Psoas muscle (tissue), 8 donors: ENCODE results near the gene PRM1. TPM values are rescaled to one million over a fixed set of nuclear protein-coding genes. Genes with fewer than 3 reads are reported as not detected.

Experiments used
- ATAC-seq, 4 donors: fragments of 200-7000 bp; cut with Tn5 transposase; one replicate each; pipeline ENCODE4 v1.9.1; 2020; ENCODE audit warnings: moderate library complexity in 3 of 4, mild to moderate bottlenecking in 2 of 4
- DNase-seq, 2 donors: peaks; one replicate each; pipeline ENCODE4 v3.0.0-alpha.2; 2020
- H3K27ac ChIP-seq: fragments of 200-600 bp; one replicate; pipeline ENCODE4 v1.8.0; 2022
- H3K27me3 ChIP-seq, 3 donors: fragments of 200-600 bp in 1 of 3; one replicate each; pipeline versions ENCODE4 v1.6.1 to v1.8.0; 2013 to 2022; ENCODE audit warnings: low read length in 2 of 3, mild to moderate bottlenecking in 2 of 3, moderate library complexity in 1 of 3; ENCODE audit not compliant: insufficient read depth in 3 of 3
- H3K36me3 ChIP-seq, 2 donors: fragments of 200-600 bp in 1 of 2; one replicate each; pipeline versions ENCODE4 v1.6.1 to v1.8.0; 2013 to 2022; ENCODE audit warnings: low read depth in 1 of 2, mild to moderate bottlenecking in 1 of 2, moderate library complexity in 1 of 2; ENCODE audit not compliant: insufficient read depth in 1 of 2
- H3K4me1 ChIP-seq: fragments of 200-600 bp; one replicate; pipeline ENCODE4 v1.8.0; 2022
- H3K4me3 ChIP-seq: fragments of 200-600 bp; one replicate; pipeline ENCODE4 v1.8.0; 2022; ENCODE audit warnings: mild to moderate bottlenecking
- H3K9me3 ChIP-seq: fragments of 200-600 bp; one replicate; pipeline ENCODE4 v1.8.0; 2022
- WGBS, 3 donors: extraction: QIAGEN DNeasy Blood & Tissue Kit; methylation state at CpG; one replicate each; pipeline versions ENCODE4 v1.1.6 to v1.1.7; 2013; 5-methylcytosine and 5-hydroxymethylcytosine counted together
- intact Hi-C, 2 donors: fragments of 100-400 bp; cut with DNase I; formaldehyde crosslinking; loops; one replicate each; pipeline versions ENCODE4 v1.11.0 to v1.14.2; 2022
- polyA plus RNA-seq, 3 donors: library from polyadenylated mRNA; stranded (reverse); fragments of 200-250 nt; gene quantifications; one replicate each; pipeline ENCODE4 v1.2.3, GENCODE V29; 2013
- total RNA-seq, 4 donors: library from RNA; stranded (reverse); fragmentation: NEBNext Ultra II Directional in 2 of 4; extraction: Animal tissue kit (Norgen Biotek cat#: 25700) in 2 of 4; gene quantifications; one replicate each; pipeline versions ENCODE4 v1.2.1 to v1.2.4, GENCODE V29; 2021 to 2023
- TF ChIP-seq, protein P1 (sequence below): fragments of 200-600 bp; IDR thresholded peaks from one replicate; pipeline ENCODE4 v1.8.0; 2022; ENCODE audit warnings: antibody characterized with exemption
- donor health status: healthy with polysubstance abuse.
- donor health status: DM: no; HTN: no; CAD: no; lungs with moderate emphysema.
- donor health status: Bipolar disorder and iron deficiency.
- donor health status: healthy.
- donor health status: DM: yes; HTN: yes; CAD: no.
- donor health status: DM: no; HTN: no; CAD: no.
- donor health status: DM: no; HTN: no; CAD: no.
- donor health status: DM: yes; HTN: yes; CAD: no.

PRM1 gene
- total and polyA plus RNA-seq, 7 donors: not detected

DNA sequence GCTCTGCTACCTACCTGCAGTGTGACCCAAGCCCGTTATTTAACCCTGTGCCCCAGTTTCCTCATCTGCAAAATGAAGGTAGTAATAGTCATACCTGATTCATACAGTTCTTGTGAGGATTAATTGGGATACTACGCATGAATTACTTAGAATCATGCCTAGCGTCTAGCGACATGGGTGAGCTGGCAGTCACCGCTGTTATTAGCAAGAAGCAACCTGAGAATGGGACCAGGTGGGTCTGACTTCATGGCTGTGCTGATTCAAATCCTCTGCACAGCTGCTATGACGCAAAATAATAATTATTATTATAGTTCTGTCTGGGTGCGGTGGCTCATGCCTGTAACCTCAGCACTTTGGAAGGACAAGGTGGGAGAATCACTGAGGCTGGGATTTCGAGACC lies 33.0 kb downstream of the PRM1 start:
- intact Hi-C loops: no loop called here
- H3K27ac ChIP-seq: no peak overlapping the region
- no peaks in the 10 kb centered on the region for H3K36me3 ChIP-seq
- DNase-seq (no peak), ATAC-seq (no peak)
- no peaks in the 10 kb centered on the region for H3K27me3 ChIP-seq
- TF ChIP-seq, protein P1, sequence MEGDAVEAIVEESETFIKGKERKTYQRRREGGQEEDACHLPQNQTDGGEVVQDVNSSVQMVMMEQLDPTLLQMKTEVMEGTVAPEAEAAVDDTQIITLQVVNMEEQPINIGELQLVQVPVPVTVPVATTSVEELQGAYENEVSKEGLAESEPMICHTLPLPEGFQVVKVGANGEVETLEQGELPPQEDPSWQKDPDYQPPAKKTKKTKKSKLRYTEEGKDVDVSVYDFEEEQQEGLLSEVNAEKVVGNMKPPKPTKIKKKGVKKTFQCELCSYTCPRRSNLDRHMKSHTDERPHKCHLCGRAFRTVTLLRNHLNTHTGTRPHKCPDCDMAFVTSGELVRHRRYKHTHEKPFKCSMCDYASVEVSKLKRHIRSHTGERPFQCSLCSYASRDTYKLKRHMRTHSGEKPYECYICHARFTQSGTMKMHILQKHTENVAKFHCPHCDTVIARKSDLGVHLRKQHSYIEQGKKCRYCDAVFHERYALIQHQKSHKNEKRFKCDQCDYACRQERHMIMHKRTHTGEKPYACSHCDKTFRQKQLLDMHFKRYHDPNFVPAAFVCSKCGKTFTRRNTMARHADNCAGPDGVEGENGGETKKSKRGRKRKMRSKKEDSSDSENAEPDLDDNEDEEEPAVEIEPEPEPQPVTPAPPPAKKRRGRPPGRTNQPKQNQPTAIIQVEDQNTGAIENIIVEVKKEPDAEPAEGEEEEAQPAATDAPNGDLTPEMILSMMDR: no peak
- no peak overlapping the region for H3K4me3 ChIP-seq
- H3K9me3 ChIP-seq: no peaks in the 10 kb centered on the region
- WGBS, 3 donors: 75 to 86% (median 80%) methylated on average over 8 of the region's 8 CpGs
- no peaks in the 10 kb centered on the region for H3K4me1 ChIP-seq

DNA sequence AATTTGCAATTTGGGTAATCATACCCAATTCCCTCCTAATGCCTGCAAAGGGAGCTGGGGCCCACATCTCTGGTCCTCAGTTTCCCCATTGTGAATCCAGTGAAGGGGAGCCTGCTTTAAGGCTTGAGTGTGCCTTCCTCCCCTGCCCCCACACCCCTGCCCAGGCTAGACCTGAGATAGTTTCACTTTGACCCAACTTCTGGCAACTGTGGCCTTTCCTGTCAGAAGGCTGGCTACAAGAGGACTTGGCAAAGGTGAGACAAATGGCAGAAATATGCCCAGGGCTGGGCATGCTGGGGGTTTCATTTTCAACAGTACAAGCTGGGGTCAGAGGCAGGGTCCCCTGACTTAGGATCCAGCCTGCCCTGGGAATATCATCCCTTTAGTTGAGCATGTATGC lies 35.1 kb downstream of the PRM1 start:
- TF ChIP-seq, protein P1: no peak
- Histone ChIP-seq H3K4me1 (peaks cover under 1% of the 10 kb centered on the region), H3K9me3 (no peaks in the 10 kb centered on the region), H3K27me3 (no peaks in the 10 kb centered on the region), H3K4me3 (no peak overlapping the region), H3K36me3 (no peaks in the 10 kb centered on the region), H3K27ac (no peak overlapping the region)
- ATAC-seq: no peak
- intact Hi-C loops: no loop called here
- DNase-seq: no peak

DNA sequence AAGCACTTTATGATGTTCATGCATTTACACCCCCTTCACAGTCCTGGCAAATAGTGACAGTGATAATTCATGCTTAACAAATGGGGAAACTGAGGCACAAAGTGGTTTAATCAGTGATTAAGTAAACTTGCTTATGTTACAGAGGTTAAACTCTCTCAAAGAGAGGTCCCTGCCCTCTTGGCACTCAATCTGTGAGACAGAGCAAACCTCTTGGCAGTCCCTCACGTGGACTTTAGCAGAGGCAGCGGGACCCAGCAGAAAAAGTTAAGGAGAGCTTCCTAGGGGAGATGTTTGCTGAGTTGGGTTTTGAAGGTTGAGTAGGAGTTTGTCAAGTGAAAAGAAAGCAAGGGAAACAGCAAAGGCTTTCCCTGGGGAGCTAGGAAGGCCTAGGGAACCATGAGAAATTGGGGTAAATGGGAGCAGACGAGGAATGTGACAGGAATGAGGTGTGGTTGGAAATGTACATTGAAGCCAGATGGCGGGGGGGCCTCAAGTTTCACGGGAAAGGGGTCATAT lies 35.9 kb downstream of the PRM1 start:
- intact Hi-C loops: no loop called here
- no peak for ATAC-seq
- no peaks in the 10 kb centered on the region for H3K36me3 ChIP-seq

DNA sequence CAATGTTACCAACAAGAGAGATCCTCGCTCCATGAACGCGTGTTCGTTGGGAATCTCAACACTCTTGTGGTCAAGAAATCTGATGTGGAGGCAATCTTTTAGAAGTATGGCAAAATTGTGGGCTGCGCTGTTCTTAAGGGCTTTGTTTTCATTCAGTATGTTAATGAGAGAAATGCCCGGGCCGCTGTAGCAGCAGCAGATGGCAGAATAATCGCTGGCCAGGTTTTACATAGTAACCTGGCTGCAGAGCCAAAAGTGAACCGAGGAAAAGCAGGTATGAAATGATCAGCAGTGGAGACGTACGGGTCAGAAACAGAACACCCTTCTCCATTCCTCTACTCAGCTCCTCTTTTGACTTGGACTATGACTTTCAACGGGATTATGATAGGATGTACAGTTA lies 38.5 kb downstream of the PRM1 start:
- Histone ChIP-seq H3K36me3 (no peaks in the 10 kb centered on the region), H3K9me3 (no peaks in the 10 kb centered on the region), H3K27ac (no peak overlapping the region), H3K4me3 (no peak overlapping the region), H3K27me3 (no peaks in the 10 kb centered on the region), H3K4me1 (peaks cover 13% of the 10 kb centered on the region)
- DNase-seq: no peak
- TF ChIP-seq, protein P1: no peak
- ATAC-seq: no peak
- intact Hi-C loops: no loop called here
- 67 to 72% (median 72%) methylated on average over 12 of the region's 12 CpGs for WGBS, 3 donors

More for the DNA sequence above, 35.9 kb downstream of the PRM1 start:
- H3K9me3 ChIP-seq: no peaks in the 10 kb centered on the region
- peaks cover 8% of the 10 kb centered on the region for H3K4me1 ChIP-seq
- no peak for DNase-seq
- H3K27me3 ChIP-seq: no peaks in the 10 kb centered on the region
- TF ChIP-seq, protein P1: no peak
- H3K4me3 ChIP-seq: no peak overlapping the region
- 70 to 77% (median 76%) methylated on average over 5 of the region's 5 CpGs for WGBS, 3 donors
- H3K27ac ChIP-seq: no peak overlapping the region

DNA sequence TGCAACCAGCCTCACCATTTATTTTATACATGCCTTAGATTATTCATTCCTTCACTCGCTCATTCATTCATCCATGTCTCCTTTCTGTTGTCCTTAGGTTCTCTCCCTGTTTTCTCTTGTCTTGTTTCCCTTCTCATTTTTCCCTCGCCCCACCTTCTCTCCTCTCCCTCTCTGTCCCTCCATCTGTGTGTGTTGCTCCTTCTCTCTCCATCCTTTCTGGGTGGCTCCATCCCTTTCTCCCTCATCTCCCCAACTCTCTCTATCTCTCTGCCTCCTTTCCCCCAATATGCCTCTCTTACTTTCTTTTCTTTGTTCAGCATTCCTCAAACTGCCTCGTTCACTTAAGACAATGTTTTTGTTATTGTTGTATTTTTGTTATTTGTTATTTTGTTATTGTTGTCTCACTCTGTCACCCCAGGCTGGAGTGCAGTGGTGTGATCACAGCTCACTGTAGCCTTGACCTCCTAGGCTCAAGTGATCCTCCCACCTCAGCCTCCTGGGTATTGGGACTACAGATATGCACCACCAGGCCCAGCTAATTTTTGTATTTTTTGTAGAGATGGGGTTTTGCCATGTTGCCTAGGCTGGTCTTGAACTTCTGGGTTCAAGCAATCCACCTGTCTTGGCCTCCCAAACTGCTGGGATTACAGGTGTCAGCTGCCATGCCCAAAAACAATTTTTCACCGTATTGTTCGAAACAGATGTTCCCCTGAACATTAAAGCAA lies 39.5 kb downstream of the PRM1 start:
- 94% methylated on average over 5 of the region's 5 CpGs for WGBS, 3 donors
- DNase-seq (no peak), ATAC-seq (no peak)
- H3K36me3 ChIP-seq: no peaks in the 10 kb centered on the region
- no peaks in the 10 kb centered on the region for H3K27me3 ChIP-seq
- H3K4me3 ChIP-seq: no peak overlapping the region
- no peak overlapping the region for H3K27ac ChIP-seq
- no peaks in the 10 kb centered on the region for H3K9me3 ChIP-seq
- intact Hi-C loops: no loop called here
- TF ChIP-seq, protein P1: no peak
- H3K4me1 ChIP-seq: peaks cover 13% of the 10 kb centered on the region
